CD4-positive, alpha-beta T cell (primary cell): ENCODE data around the gene ACVR1C. TPM values are rescaled to one million over a fixed set of nuclear protein-coding genes. Genes with fewer than 3 reads are reported as not detected.
A peak's percentile ranks its signal among the peaks of the same experiment; 100 is the strongest.

Experiments
- ATAC-seq: fragments of 200-7000 bp; cut with Tn5 transposase; one replicate; pipeline ENCODE4 v1.10.0; 2022; ENCODE audit warnings: mild to moderate bottlenecking; ENCODE audit not compliant: poor library complexity
- CTCF ChIA-PET: fragments of 350-600 bp; sonication (Branson Sonifier 250); formaldehyde crosslinking; loops from one replicate; lab custom pipeline; 2021; ENCODE audit warnings: antibody characterized with exemption, inconsistent platforms; lab: Charles Lee
- POLR2A ChIA-PET: fragments of 350-600 bp; sonication (Branson Sonifier 250); formaldehyde crosslinking; loops from one replicate; lab custom pipeline; 2021; ENCODE audit warnings: antibody characterized with exemption, inconsistent platforms; lab: Charles Lee
- DNase-seq, 14 experiments: peaks; one replicate each; pipeline ENCODE4 v3.0.0-alpha.2; 2013 to 2020; ENCODE audit warnings: mixed read lengths in 2 of 14
- H3K27ac ChIP-seq, 2 donors: one replicate each; pipeline versions ENCODE4 v1.5.1 to v1.7.0; 2013; ENCODE audit warnings: low read length in 2 of 2, low read depth in 1 of 2, mild to moderate bottlenecking in 1 of 2
- H3K27me3 ChIP-seq, 2 experiments: 1 replicate in 1 of 2; 2 replicates in 1 of 2; pipeline versions ENCODE4 v1.6.1 to v1.7.0; 2013; ENCODE audit warnings: low read length in 2 of 2, control low read depth in 1 of 2, mild to moderate bottlenecking in 1 of 2, moderate library complexity in 1 of 2; ENCODE audit not compliant: insufficient read depth in 2 of 2, control insufficient read depth in 1 of 2
- H3K36me3 ChIP-seq: one replicate; pipeline ENCODE4 v1.6.1; 2013; ENCODE audit warnings: low read length, control low read depth; ENCODE audit not compliant: insufficient read depth
- H3K4me1 ChIP-seq: one replicate; pipeline ENCODE4 v1.6.1; 2013; ENCODE audit warnings: low read length, control low read depth; ENCODE audit not compliant: insufficient read depth
- H3K4me3 ChIP-seq: one replicate; pipeline ENCODE4 v1.5.1; 2013; ENCODE audit warnings: mild to moderate bottlenecking, low read length, moderate library complexity
- H3K9me3 ChIP-seq, 2 experiments: 1 replicate in 1 of 2; 2 replicates in 1 of 2; pipeline versions ENCODE4 v1.6.1 to v1.7.0; 2013; ENCODE audit warnings: low read length in 2 of 2, mild to moderate bottlenecking in 2 of 2, control low read depth in 1 of 2, moderate library complexity in 1 of 2; ENCODE audit not compliant: control insufficient read depth in 1 of 2, insufficient read depth in 1 of 2
- H3K27ac Mint-ChIP-seq: one replicate; pipeline ENCODE4 v1.8.0; 2020; ENCODE audit warnings: mixed read lengths
- H3K27me3 Mint-ChIP-seq: one replicate; pipeline ENCODE4 v1.8.0; 2021; ENCODE audit warnings: mixed read lengths
- H3K36me3 Mint-ChIP-seq: one replicate; pipeline ENCODE4 v1.8.0; 2021; ENCODE audit warnings: low read depth, mixed read lengths
- H3K4me1 Mint-ChIP-seq: one replicate; pipeline ENCODE4 v1.8.0; 2021; ENCODE audit warnings: low read depth, mixed read lengths
- H3K4me3 Mint-ChIP-seq: one replicate; pipeline ENCODE4 v1.8.0; 2020; ENCODE audit warnings: mild to moderate bottlenecking, mixed read lengths
- H3K9me3 Mint-ChIP-seq: one replicate; pipeline ENCODE4 v1.8.0; 2020; ENCODE audit warnings: mixed read lengths
- intact Hi-C, 2 experiments: fragments of 100-400 bp; cut with DNase I in 1 of 2; cut with micrococcal nuclease in 1 of 2; formaldehyde crosslinking; loops; one replicate each; pipeline versions ENCODE4 v1.15.1 to v1.9.0; 2023 to 2025; cut with DNase I, micrococcal nuclease
- total RNA-seq, 174 experiments: library from RNA in 2 of 174; stranded (reverse) in 2 of 174; gene quantifications; one replicate each; pipeline ENCODE4 v1.2.3 and lab custom pipeline; 2021 to 2026
- TF ChIP-seq, protein P1 (sequence below): fragments of 200-600 bp; IDR thresholded peaks from one replicate; pipeline ENCODE4 v1.8.0; 2022; ENCODE audit warnings: antibody characterized with exemption, mild to moderate bottlenecking

Gene ACVR1C
- total RNA-seq, 2 experiments from 2014 or later: 5.2 to 6.2 TPM

DNA sequence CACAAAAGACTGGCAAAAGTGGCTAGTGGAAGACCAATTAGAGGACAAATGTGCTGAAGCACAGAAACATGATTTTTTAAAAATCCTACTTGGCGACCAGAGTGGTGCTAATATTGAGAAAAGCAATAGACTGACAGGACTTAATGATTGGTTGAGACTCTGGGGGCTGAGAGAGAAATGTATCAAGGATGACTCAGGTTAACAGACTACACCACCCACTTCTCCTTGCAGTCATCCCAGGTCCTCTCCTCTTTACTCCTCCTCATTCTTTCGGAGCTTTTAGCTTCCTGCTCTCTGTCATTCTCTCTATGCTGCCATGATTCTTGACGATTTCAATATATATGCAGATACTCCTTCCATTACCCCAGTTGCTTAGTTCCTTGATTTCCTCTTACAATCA is 130.2 kb downstream of the ACVR1C start:
- DNase-seq (no peak), ATAC-seq (no peak)
- Histone ChIP-seq H3K36me3 (no peaks in the 10 kb centered on the region), H3K27ac (no peak overlapping the region), H3K4me3 (no peak overlapping the region), H3K27me3 (no peaks in the 10 kb centered on the region), H3K9me3 (no peaks in the 10 kb centered on the region), H3K4me1 (no peaks in the 10 kb centered on the region)
- Mint-ChIP-seq H3K27ac (no peak overlapping the region), H3K36me3 (no peaks in the 10 kb centered on the region), H3K4me3 (no peak overlapping the region), H3K4me1 (peaks cover 21% of the 10 kb centered on the region), H3K9me3 (no peaks in the 10 kb centered on the region), H3K27me3 (no peaks in the 10 kb centered on the region)
- TF ChIP-seq, protein P1, sequence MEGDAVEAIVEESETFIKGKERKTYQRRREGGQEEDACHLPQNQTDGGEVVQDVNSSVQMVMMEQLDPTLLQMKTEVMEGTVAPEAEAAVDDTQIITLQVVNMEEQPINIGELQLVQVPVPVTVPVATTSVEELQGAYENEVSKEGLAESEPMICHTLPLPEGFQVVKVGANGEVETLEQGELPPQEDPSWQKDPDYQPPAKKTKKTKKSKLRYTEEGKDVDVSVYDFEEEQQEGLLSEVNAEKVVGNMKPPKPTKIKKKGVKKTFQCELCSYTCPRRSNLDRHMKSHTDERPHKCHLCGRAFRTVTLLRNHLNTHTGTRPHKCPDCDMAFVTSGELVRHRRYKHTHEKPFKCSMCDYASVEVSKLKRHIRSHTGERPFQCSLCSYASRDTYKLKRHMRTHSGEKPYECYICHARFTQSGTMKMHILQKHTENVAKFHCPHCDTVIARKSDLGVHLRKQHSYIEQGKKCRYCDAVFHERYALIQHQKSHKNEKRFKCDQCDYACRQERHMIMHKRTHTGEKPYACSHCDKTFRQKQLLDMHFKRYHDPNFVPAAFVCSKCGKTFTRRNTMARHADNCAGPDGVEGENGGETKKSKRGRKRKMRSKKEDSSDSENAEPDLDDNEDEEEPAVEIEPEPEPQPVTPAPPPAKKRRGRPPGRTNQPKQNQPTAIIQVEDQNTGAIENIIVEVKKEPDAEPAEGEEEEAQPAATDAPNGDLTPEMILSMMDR: no peak
- ChIA-PET CTCF (interaction anchor here (3.2 kb wide), 1 partner anchor 196 kb away, joined by 10 read pairs; no protein-coding TSS in a partner anchor), POLR2A (no interaction called here)
- intact Hi-C loops: loop anchor here (10.0 kb wide), 3 partner anchors 246 to 406 kb away; no protein-coding TSS in a partner anchor

DNA sequence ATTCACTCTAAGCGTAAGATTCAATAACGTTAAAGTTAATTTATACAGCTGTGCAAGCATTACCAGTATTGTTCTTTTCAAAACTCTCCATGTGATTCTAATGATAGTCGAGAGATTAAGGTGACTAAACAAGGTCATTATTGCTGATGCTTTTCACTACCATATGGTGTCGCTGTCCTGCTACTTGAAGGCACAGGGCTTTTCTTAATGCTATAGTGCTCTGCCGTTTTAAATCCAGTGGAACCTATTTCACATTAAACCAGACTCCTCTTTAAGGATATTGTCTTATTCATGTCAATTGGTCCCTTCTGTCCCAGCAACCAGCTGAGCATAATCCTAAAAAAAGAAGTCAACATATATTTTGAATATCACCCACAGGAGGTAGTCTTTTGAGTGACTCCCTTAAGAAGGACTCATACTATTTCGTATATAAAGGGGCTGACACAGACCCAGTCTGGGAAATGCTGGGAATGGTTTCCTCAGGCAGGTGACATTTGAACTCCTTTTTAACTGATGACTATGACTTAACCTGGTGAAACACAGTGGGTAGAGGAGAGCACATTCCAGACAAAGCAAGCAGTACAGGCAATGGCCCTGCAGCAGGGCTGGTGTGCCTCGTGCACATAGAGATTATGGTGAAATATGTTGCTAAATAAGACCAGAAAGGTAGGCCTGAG is 130.9 kb downstream of the ACVR1C start:
- no peak overlapping the region for H3K4me3 ChIP-seq
- peaks cover under 1% of the 10 kb centered on the region for H3K4me1 ChIP-seq
- H3K27ac ChIP-seq: no peak overlapping the region
- no peaks in the 10 kb centered on the region for H3K9me3 ChIP-seq
- H3K36me3 ChIP-seq: no peaks in the 10 kb centered on the region
- POLR2A ChIA-PET: interaction anchor here (0.6 to 1.4 kb wide), 3 partner anchors 54 to 195 kb away, joined by 3 to 5 read pairs (median 5); partner anchors contain the start of genes ACVR1C and CYTIP
- TF ChIP-seq, protein P1: peak; percentile 77
- Mint-ChIP-seq H3K4me1 (peaks cover 28% of the 10 kb centered on the region), H3K36me3 (no peaks in the 10 kb centered on the region), H3K27ac (no peak overlapping the region), H3K4me3 (no peak overlapping the region), H3K27me3 (no peaks in the 10 kb centered on the region), H3K9me3 (no peaks in the 10 kb centered on the region)
- DNase-seq (peak in 4 of 14 experiments; percentile 8 to 66 (median 60)), ATAC-seq (peak; percentile 96)
- intact Hi-C loops: loop anchor here (2.0 to 10.0 kb wide), 4 partner anchors 247 to 511 kb away; no protein-coding TSS in a partner anchor
- CTCF ChIA-PET: interaction anchor here (0.6 to 3.2 kb wide), 10 partner anchors 11 to 195 kb away, joined by 3 to 10 read pairs (median 4); no protein-coding TSS in a partner anchor
- no peaks in the 10 kb centered on the region for H3K27me3 ChIP-seq

GRCh38 chr2:157492189-157492773 is 136.4 kb downstream of the ACVR1C start:
- no peaks in the 10 kb centered on the region for H3K27me3 Mint-ChIP-seq
- Histone ChIP-seq H3K36me3 (no peaks in the 10 kb centered on the region), H3K9me3 (no peaks in the 10 kb centered on the region), H3K27ac (no peak overlapping the region), H3K4me3 (no peak overlapping the region), H3K27me3 (no peaks in the 10 kb centered on the region), H3K4me1 (peaks cover 7% of the 10 kb centered on the region)
- ATAC-seq (peak; percentile 92), DNase-seq (peak; percentile 57 to 86 (median 66))
- peaks cover 47% of the 10 kb centered on the region for H3K4me1 Mint-ChIP-seq
- ChIA-PET CTCF (interaction anchor here (0.6 to 8.5 kb wide), 31 partner anchors 10 to 259 kb away, joined by 3 to 62 read pairs (median 5); partner anchors contain the start of genes ACVR1C, CYTIP and ERMN), POLR2A (interaction anchor here (0.8 to 2.2 kb wide), 14 partner anchors 23 to 175 kb away, joined by 3 to 11 read pairs (median 4); partner anchors contain the start of genes CYTIP and ERMN)
- H3K36me3 Mint-ChIP-seq: no peaks in the 10 kb centered on the region
- no peak overlapping the region for H3K4me3 Mint-ChIP-seq
- H3K9me3 Mint-ChIP-seq: no peaks in the 10 kb centered on the region
- no peak overlapping the region for H3K27ac Mint-ChIP-seq
- TF ChIP-seq, protein P1: peak; percentile 83
- intact Hi-C loops: loop anchor here (2.0 to 10.0 kb wide), 11 partner anchors 50 to 1260 kb away; partner anchors contain the start of genes ACVR1C (in 1 of the 2), CYTIP (in 1 of the 2) and ERMN (in 1 of the 2)
